Gastrocnemius medialis (tissue), 4 donors: ENCODE data around the gene KMT2E. TPM values are rescaled to one million over a fixed set of nuclear protein-coding genes. Genes with fewer than 3 reads are reported as not detected.
A peak's percentile ranks its signal among the peaks of the same experiment; 100 is the strongest.

Experiments used
- ATAC-seq, 2 donors: fragments of 150-250 bp; one replicate each; pipeline ENCODE4 v1.9.1; 2016
- DNase-seq, 2 donors: peaks; one replicate each; pipeline ENCODE4 v3.0.0-alpha.2; 2019
- H3K27ac ChIP-seq, 4 donors: fragments of 200-600 bp; sonication (generic); 1 replicate in 1 of 4; 2 replicates in 3 of 4; pipeline ENCODE4 v1.5.1; 2016 to 2018; ENCODE audit warnings: mild to moderate bottlenecking in 2 of 4, moderate library complexity in 1 of 4
- H3K27me3 ChIP-seq, 3 donors: fragments of 200-600 bp; sonication (generic) in 2 of 3; 1 replicate in 1 of 3; 2 replicates in 2 of 3; pipeline versions ENCODE4 v1.5.1 to v1.6.0; 2016 to 2019; ENCODE audit warnings: mild to moderate bottlenecking in 1 of 3, moderate library complexity in 1 of 3
- H3K36me3 ChIP-seq, 2 donors: fragments of 200-600 bp; sonication (generic) in 1 of 2; one replicate each; pipeline ENCODE4 v1.5.1; 2017 to 2018
- H3K4me1 ChIP-seq, 2 donors: fragments of 200-600 bp; sonication (generic) in 1 of 2; one replicate each; pipeline ENCODE4 v1.5.1; 2016 to 2017; ENCODE audit warnings: mild to moderate bottlenecking in 2 of 2
- H3K4me3 ChIP-seq, 4 donors: fragments of 200-600 bp; sonication (generic) in 3 of 4; 1 replicate in 1 of 4; 2 replicates in 3 of 4; pipeline ENCODE4 v1.5.1; 2016 to 2019; ENCODE audit warnings: mild to moderate bottlenecking in 2 of 4
- H3K9me3 ChIP-seq, 3 donors: fragments of 200-600 bp; sonication (generic) in 2 of 3; 1 replicate in 1 of 3; 2 replicates in 2 of 3; pipeline ENCODE4 v1.5.1; 2016 to 2019
- CTCF ChIP-seq, 5 experiments: fragments of 450-650 bp in 3 of 5; fragments of 200-600 bp in 2 of 5; sonication (generic) in 2 of 5; IDR thresholded peaks in 4 of 5; conservative IDR thresholded peaks in 1 of 5; 1 replicate in 4 of 5; 2 replicates in 1 of 5; pipeline ENCODE4 v1.5.1; 2016 to 2019; ENCODE audit warnings: antibody characterized with exemption in 5 of 5, mild to moderate bottlenecking in 3 of 5, moderate library complexity in 3 of 5
- POLR2A ChIP-seq, 2 donors: fragments of 450-650 bp; IDR thresholded peaks; one replicate each; pipeline ENCODE4 v1.6.1; 2017; ENCODE audit warnings: antibody characterized with exemption in 2 of 2, mild to moderate bottlenecking in 2 of 2, moderate library complexity in 2 of 2
- in situ Hi-C, 4 donors: fragments of 200-750 bp; cut with MboI; loops; one replicate each; pipeline versions ENCODE4 v1.15.0 to v1.8.0; 2017; ENCODE audit warnings: low sequenced_read_pairs in 4 of 4
- intact Hi-C: fragments of 100-400 bp; cut with DNase I; formaldehyde crosslinking; loops from one replicate; pipeline ENCODE4 v1.15.1; 2023; ENCODE audit warnings: low total_unique reads
- total RNA-seq, 4 donors: library from RNA; depleted of rRNA; stranded (reverse); fragments of >200 nt; gene quantifications; one replicate each; pipeline versions ENCODE4 v1.1.0 to v1.2.3, GENCODE V29; 2016

Gene KMT2E
- total RNA-seq, 4 donors from 2014 or later, result 29.7 to 72.1 (median 38.0) TPM

GRCh38 chr7:104998040-104998752 is 15.8 kb upstream of the KMT2E start:
- ATAC-seq (no peak), DNase-seq (no peak)
- Histone ChIP-seq H3K4me3 (no peak overlapping the region), H3K4me1 (peaks cover 97 to 98% of the 10 kb centered on the region in 2 donors), H3K27me3 (no peaks in the 10 kb centered on the region), H3K9me3 (no peaks in the 10 kb centered on the region), H3K36me3 (no peaks in the 10 kb centered on the region), H3K27ac (peak overlapping the region in 1 of 4 donors; percentile 100)
- TF ChIP-seq POLR2A (IDR thresholded peaks at IDR 0.05) (no peak), CTCF (IDR thresholded peaks at IDR 0.05 in 4 of 5, conservative IDR thresholded peaks at IDR 0.05 in 1 of 5) (no peak)
- in situ Hi-C loops (loop anchor here in 2 of 4 donors (25.0 kb wide), 2 partner anchors 339 to 1114 kb away; partner anchors contain the start of gene SYPL1 (in 1 of the 2)), intact Hi-C loops (no loop called here)

- Histone ChIP-seq H3K9me3 (no peaks in the 10 kb centered on the region), H3K4me1 (peaks cover 96 to 100% of the 10 kb centered on the region in 2 donors), H3K36me3 (no peaks in the 10 kb centered on the region), H3K4me3 (peak overlapping the region in 1 of 4 donors; percentile 8), H3K27me3 (no peaks in the 10 kb centered on the region), H3K27ac (peak overlapping the region in 1 of 4 donors; percentile 100)
- ATAC-seq (no peak), DNase-seq (no peak)
- in situ Hi-C loops, result loop anchor here in 1 of 4 donors (25.0 kb wide), 1 partner anchor 1112 kb away; the partner anchor contains the start of gene SYPL1
- no peak for TF ChIP-seq CTCF (IDR thresholded peaks at IDR 0.05 in 4 of 5, conservative IDR thresholded peaks at IDR 0.05 in 1 of 5)
- TF ChIP-seq POLR2A (IDR thresholded peaks at IDR 0.05), result no peak
- intact Hi-C loops, result no loop called here
These were observed 13.8 kb upstream of the KMT2E start for GRCh38 chr7:105000200-105000599.

- Histone ChIP-seq H3K4me3 (no peak overlapping the region), H3K4me1 (peaks cover 89 to 97% of the 10 kb centered on the region in 2 donors), H3K9me3 (no peaks in the 10 kb centered on the region), H3K36me3 (no peaks in the 10 kb centered on the region), H3K27ac (peak overlapping the region in 1 of 4 donors; percentile 100), H3K27me3 (no peaks in the 10 kb centered on the region)
- no peak for DNase-seq
- no peak for TF ChIP-seq POLR2A (IDR thresholded peaks at IDR 0.05)
- no peak for TF ChIP-seq CTCF (IDR thresholded peaks at IDR 0.05 in 4 of 5, conservative IDR thresholded peaks at IDR 0.05 in 1 of 5)
- intact Hi-C loops (no loop called here), in situ Hi-C loops (loop anchor here in 1 of 4 donors (25.0 kb wide), 1 partner anchor 1111 kb away; the partner anchor contains the start of gene SYPL1)
- no peak for ATAC-seq
These were observed 13.1 kb upstream of the KMT2E start for GRCh38 chr7:105000927-105001336.

- Histone ChIP-seq H3K4me3 (no peak overlapping the region), H3K9me3 (no peaks in the 10 kb centered on the region), H3K27me3 (no peaks in the 10 kb centered on the region), H3K4me1 (peaks cover 88 to 89% of the 10 kb centered on the region in 2 donors), H3K36me3 (no peaks in the 10 kb centered on the region), H3K27ac (peak overlapping the region in 1 of 4 donors; percentile 100)
- in situ Hi-C loops, result loop anchor here in 1 of 4 donors (25.0 kb wide), 1 partner anchor 1111 kb away; the partner anchor contains the start of gene SYPL1
- intact Hi-C loops, result no loop called here
- no peak for DNase-seq
- TF ChIP-seq CTCF (IDR thresholded peaks at IDR 0.05 in 4 of 5, conservative IDR thresholded peaks at IDR 0.05 in 1 of 5) (no peak), POLR2A (IDR thresholded peaks at IDR 0.05) (no peak)
- no peak for ATAC-seq
These were observed 12.3 kb upstream of the KMT2E start for GRCh38 chr7:105001652-105002184.
